Thoracic aorta (tissue), 2 donors: Measurements from ENCODE around the gene GOLGA6A. TPM values are rescaled to one million over a fixed set of nuclear protein-coding genes. Genes with fewer than 3 reads are reported as not detected.

Experiments used
- ATAC-seq: fragments of 150-250 bp; one replicate; pipeline ENCODE4 v1.8.0; 2017; ENCODE audit warnings: low read depth; ENCODE audit not compliant: insufficient number of reproducible peaks, low FRiP score
- DNase-seq: peaks from one replicate; pipeline ENCODE4 v3.0.0-alpha.2; 2020; ENCODE audit warnings: low spot score
- H3K27ac ChIP-seq, 2 donors: fragments of 200-600 bp; sonication (generic); 1 replicate in 1 of 2; 2 replicates in 1 of 2; pipeline ENCODE4 v1.5.1; 2016; ENCODE audit warnings: mild to moderate bottlenecking in 2 of 2, moderate library complexity in 2 of 2
- H3K27me3 ChIP-seq: fragments of 200-600 bp; sonication (generic); replicated peaks from 2 replicates; pipeline ENCODE4 v1.6.0; 2016; ENCODE audit warnings: mild to moderate bottlenecking; ENCODE audit not compliant: insufficient read depth
- H3K36me3 ChIP-seq: fragments of 200-600 bp; sonication (generic); one replicate; pipeline ENCODE4 v1.5.1; 2016
- H3K4me1 ChIP-seq, 2 donors: fragments of 200-600 bp; sonication (generic); 1 replicate in 1 of 2; 2 replicates in 1 of 2; pipeline versions ENCODE4 v1.5.1 to v1.6.0; 2016; ENCODE audit warnings: low read depth in 2 of 2, mild to moderate bottlenecking in 1 of 2; ENCODE audit not compliant: control insufficient read depth in 1 of 2
- H3K4me3 ChIP-seq: fragments of 200-600 bp; sonication (generic); 2 replicates; pipeline ENCODE4 v1.5.1; 2016; ENCODE audit warnings: mild to moderate bottlenecking
- H3K9me3 ChIP-seq: fragments of 200-600 bp; sonication (generic); 2 replicates; pipeline ENCODE4 v1.5.1; 2016
- total RNA-seq, 2 donors: library from RNA; depleted of rRNA; stranded (reverse); fragments of >200 nt; gene quantifications; one replicate each; pipeline versions ENCODE4 v1.1.0 to v1.2.3, GENCODE V29; 2016
- TF ChIP-seq, protein P1 (sequence below): fragments of 200-600 bp; sonication (generic); IDR thresholded peaks from one replicate; pipeline ENCODE4 v1.5.1; 2019; ENCODE audit warnings: antibody characterized with exemption

GOLGA6A gene
- total RNA-seq, 2 donors from 2014 or later, result 0.14 to 0.42 TPM

- no peaks in the 10 kb centered on the region for H3K27me3 ChIP-seq
- H3K9me3 ChIP-seq, result no peaks in the 10 kb centered on the region
- peaks cover 22% of the 10 kb centered on the region for H3K36me3 ChIP-seq
- H3K27ac ChIP-seq, result peak overlapping the region; percentile 73 to 80
- TF ChIP-seq, protein P1, sequence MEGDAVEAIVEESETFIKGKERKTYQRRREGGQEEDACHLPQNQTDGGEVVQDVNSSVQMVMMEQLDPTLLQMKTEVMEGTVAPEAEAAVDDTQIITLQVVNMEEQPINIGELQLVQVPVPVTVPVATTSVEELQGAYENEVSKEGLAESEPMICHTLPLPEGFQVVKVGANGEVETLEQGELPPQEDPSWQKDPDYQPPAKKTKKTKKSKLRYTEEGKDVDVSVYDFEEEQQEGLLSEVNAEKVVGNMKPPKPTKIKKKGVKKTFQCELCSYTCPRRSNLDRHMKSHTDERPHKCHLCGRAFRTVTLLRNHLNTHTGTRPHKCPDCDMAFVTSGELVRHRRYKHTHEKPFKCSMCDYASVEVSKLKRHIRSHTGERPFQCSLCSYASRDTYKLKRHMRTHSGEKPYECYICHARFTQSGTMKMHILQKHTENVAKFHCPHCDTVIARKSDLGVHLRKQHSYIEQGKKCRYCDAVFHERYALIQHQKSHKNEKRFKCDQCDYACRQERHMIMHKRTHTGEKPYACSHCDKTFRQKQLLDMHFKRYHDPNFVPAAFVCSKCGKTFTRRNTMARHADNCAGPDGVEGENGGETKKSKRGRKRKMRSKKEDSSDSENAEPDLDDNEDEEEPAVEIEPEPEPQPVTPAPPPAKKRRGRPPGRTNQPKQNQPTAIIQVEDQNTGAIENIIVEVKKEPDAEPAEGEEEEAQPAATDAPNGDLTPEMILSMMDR, result peak; percentile 9
- H3K4me3 ChIP-seq, result no peak overlapping the region
- ATAC-seq (peak; percentile 66), DNase-seq (no peak)
- H3K4me1 ChIP-seq, result peaks cover 20 to 25% of the 10 kb centered on the region in 2 donors
Measured at GRCh38 chr15:74040109-74040850, 42.1 kb downstream of the GOLGA6A start.

GRCh38 chr15:74039656-74040010 is 42.7 kb downstream of the GOLGA6A start:
- Histone ChIP-seq H3K4me1 (peaks cover 20 to 25% of the 10 kb centered on the region in 2 donors), H3K27me3 (no peaks in the 10 kb centered on the region), H3K9me3 (no peaks in the 10 kb centered on the region), H3K4me3 (no peak overlapping the region), H3K36me3 (peaks cover 26% of the 10 kb centered on the region), H3K27ac (peak overlapping the region; percentile 31 to 80)
- TF ChIP-seq, protein P1, result no peak
- ATAC-seq (no peak), DNase-seq (no peak)

DNA sequence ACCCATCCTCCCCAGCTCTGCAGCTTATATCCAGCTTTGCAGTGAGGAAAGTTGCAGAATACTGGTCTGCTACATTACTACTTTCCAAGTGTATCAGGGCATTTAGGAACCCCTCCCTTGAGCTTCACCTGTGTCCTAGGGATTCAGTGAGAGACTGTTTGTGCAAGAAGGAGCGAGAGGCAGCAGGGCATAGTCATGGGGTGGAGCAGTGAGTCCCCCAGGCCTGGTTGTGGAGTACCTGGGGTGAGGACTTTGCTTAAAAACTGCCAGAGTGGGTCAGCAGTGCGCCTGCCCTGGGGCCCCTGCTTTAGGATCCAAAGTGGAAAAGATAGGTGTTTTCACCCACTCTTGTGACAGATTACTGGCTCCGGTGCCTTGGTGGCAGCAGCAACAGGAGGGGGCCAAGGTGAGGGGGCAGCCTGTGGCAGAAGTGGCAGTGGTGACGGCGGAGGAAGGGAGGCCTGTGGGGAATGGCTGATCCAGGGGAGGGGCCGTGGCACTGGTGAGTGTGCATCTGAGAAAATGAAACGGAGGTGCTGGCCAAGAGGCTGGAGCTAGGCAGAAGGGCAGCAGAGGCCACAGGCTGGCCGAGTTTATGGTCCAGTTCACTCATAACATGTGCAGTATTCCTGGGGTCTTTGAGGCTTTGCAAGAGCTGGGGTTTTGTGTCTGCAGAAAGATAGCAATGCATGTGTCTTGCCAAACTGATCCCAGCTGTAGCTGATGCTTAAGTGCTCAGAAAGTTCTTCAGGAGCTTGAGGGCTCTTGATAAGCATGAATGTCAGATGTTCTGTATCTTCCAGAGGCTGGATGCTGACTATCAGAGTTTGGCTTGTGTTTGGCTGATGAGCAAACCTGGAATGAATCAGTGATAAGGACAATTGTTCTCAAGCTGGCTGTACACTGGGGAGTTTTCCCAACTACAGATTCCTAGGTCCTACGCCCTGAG is 43.4 kb downstream of the GOLGA6A start:
- H3K27me3 ChIP-seq, result no peaks in the 10 kb centered on the region
- no peak for DNase-seq
- H3K4me3 ChIP-seq, result no peak overlapping the region
- H3K27ac ChIP-seq, result peak overlapping the region; percentile 31 to 80
- no peak for ATAC-seq
- no peaks in the 10 kb centered on the region for H3K9me3 ChIP-seq
- H3K4me1 ChIP-seq, result peaks cover 20 to 25% of the 10 kb centered on the region in 2 donors
- peaks cover 30% of the 10 kb centered on the region for H3K36me3 ChIP-seq
- TF ChIP-seq, protein P1, result no peak

GRCh38 chr15:74037171-74038117 is 44.9 kb downstream of the GOLGA6A start:
- no peaks in the 10 kb centered on the region for H3K27me3 ChIP-seq
- H3K4me1 ChIP-seq, result peaks cover 20 to 25% of the 10 kb centered on the region in 2 donors
- TF ChIP-seq, protein P1, result no peak
- no peak overlapping the region for H3K4me3 ChIP-seq
- peaks cover 42% of the 10 kb centered on the region for H3K36me3 ChIP-seq
- no peak for ATAC-seq
- H3K9me3 ChIP-seq, result no peaks in the 10 kb centered on the region
- H3K27ac ChIP-seq, result no peak overlapping the region
- DNase-seq, result no peak
